Activated B cell treated with CpG ODN at 0.5 μM for 24 hours (primary cell): Measurements from ENCODE around the gene UGT1A10. TPM values are rescaled to one million over a fixed set of nuclear protein-coding genes. Genes with fewer than 3 reads are reported as not detected.

Experiments
- ATAC-seq: fragments of 200-7000 bp; cut with Tn5 transposase; one replicate; pipeline ENCODE4 v1.10.0; 2021; ENCODE audit warnings: low read depth, mild to moderate bottlenecking, moderate library complexity
- CTCF ChIA-PET: fragments of 350-600 bp; sonication (Branson Sonifier 250); formaldehyde crosslinking; loops from one replicate; lab custom pipeline; 2021; ENCODE audit warnings: antibody characterized with exemption; lab: Charles Lee
- POLR2A ChIA-PET: fragments of 350-600 bp; sonication (Branson Sonifier 250); formaldehyde crosslinking; loops from one replicate; lab custom pipeline; 2021; ENCODE audit warnings: antibody characterized with exemption; lab: Charles Lee
- DNase-seq: peaks from one replicate; pipeline ENCODE4 v3.0.0; 2022
- H3K27ac Mint-ChIP-seq: one replicate; pipeline ENCODE4 v1.8.0; 2020; ENCODE audit warnings: mixed read lengths
- H3K27me3 Mint-ChIP-seq: one replicate; pipeline ENCODE4 v1.8.0; 2021; ENCODE audit warnings: mixed read lengths
- H3K36me3 Mint-ChIP-seq: one replicate; pipeline ENCODE4 v1.8.0; 2021; ENCODE audit warnings: low read depth, mixed read lengths
- H3K4me1 Mint-ChIP-seq: one replicate; pipeline ENCODE4 v1.8.0; 2021; ENCODE audit warnings: mixed read lengths
- H3K4me3 Mint-ChIP-seq: one replicate; pipeline ENCODE4 v1.8.0; 2020; ENCODE audit warnings: mild to moderate bottlenecking, mixed read lengths
- H3K9me3 Mint-ChIP-seq: one replicate; pipeline ENCODE4 v1.8.0; 2020; ENCODE audit warnings: mixed read lengths
- CTCF ChIP-seq: fragments of 200-600 bp; IDR thresholded peaks from one replicate; pipeline ENCODE4 v1.8.0; 2022; ENCODE audit warnings: antibody characterized with exemption, mild to moderate bottlenecking
- intact Hi-C: fragments of 100-400 bp; cut with micrococcal nuclease; formaldehyde crosslinking; loops from one replicate; pipeline ENCODE4 v1.15.1; 2024
- total RNA-seq: library from RNA; stranded (reverse); gene quantifications from 2 replicates; pipeline ENCODE4 v1.2.3, GENCODE V29; 2022

Gene UGT1A10
- total RNA-seq, 1 donor from 2014 or later, result not detected

DNA sequence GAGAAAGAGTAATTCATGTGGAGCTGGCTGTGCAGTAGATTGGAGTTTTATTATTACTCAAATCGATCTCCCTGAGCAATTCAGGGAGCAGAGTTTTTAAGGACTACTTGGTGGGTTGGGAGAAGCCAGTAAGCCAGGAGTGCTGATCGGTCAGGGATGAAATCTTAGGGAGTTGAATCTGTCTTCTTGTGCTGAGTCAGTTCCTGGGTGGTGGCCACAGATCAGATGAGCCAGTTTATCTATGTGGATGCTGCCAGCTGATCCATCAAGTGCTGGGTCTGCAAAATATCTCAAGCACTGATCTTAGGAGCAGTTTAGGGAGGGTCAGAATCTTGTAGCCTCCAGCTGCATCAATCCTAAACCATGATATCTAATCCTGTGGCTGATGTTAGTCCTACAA is 35.9 kb upstream of the UGT1A10 start:
- H3K4me3 Mint-ChIP-seq, result no peak overlapping the region
- ChIA-PET CTCF (no interaction called here), POLR2A (no interaction called here)
- no peak for DNase-seq
- TF ChIP-seq CTCF, result no peak
- no peak overlapping the region for H3K27ac Mint-ChIP-seq
- no peak for ATAC-seq
- peaks cover 2% of the 10 kb centered on the region for H3K9me3 Mint-ChIP-seq
- peaks cover 19% of the 10 kb centered on the region for H3K27me3 Mint-ChIP-seq
- H3K36me3 Mint-ChIP-seq, result no peaks in the 10 kb centered on the region
- peaks cover 5% of the 10 kb centered on the region for H3K4me1 Mint-ChIP-seq
- intact Hi-C loops, result no loop called here

GRCh38 chr2:233602076-233602475 is 34.2 kb upstream of the UGT1A10 start:
- POLR2A ChIA-PET, result no interaction called here
- H3K9me3 Mint-ChIP-seq, result peaks cover 2% of the 10 kb centered on the region
- H3K4me3 Mint-ChIP-seq, result no peak overlapping the region
- no peak for DNase-seq
- no peak for ATAC-seq
- H3K27me3 Mint-ChIP-seq, result peaks cover 19% of the 10 kb centered on the region
- no peaks in the 10 kb centered on the region for H3K36me3 Mint-ChIP-seq
- no peaks in the 10 kb centered on the region for H3K4me1 Mint-ChIP-seq
- intact Hi-C loops, result no loop called here
- no peak for TF ChIP-seq CTCF
- no peak overlapping the region for H3K27ac Mint-ChIP-seq
- CTCF ChIA-PET, result no interaction called here

GRCh38 chr2:233603520-233603919 is 32.7 kb upstream of the UGT1A10 start:
- TF ChIP-seq CTCF, result no peak
- H3K36me3 Mint-ChIP-seq, result no peaks in the 10 kb centered on the region
- intact Hi-C loops, result no loop called here
- H3K4me3 Mint-ChIP-seq, result no peak overlapping the region
- no peak for DNase-seq
- H3K4me1 Mint-ChIP-seq, result no peaks in the 10 kb centered on the region
- ChIA-PET POLR2A (no interaction called here), CTCF (no interaction called here)
- H3K27me3 Mint-ChIP-seq, result peaks cover 19% of the 10 kb centered on the region
- peaks cover 2% of the 10 kb centered on the region for H3K9me3 Mint-ChIP-seq
- H3K27ac Mint-ChIP-seq, result no peak overlapping the region
- ATAC-seq, result no peak

DNA sequence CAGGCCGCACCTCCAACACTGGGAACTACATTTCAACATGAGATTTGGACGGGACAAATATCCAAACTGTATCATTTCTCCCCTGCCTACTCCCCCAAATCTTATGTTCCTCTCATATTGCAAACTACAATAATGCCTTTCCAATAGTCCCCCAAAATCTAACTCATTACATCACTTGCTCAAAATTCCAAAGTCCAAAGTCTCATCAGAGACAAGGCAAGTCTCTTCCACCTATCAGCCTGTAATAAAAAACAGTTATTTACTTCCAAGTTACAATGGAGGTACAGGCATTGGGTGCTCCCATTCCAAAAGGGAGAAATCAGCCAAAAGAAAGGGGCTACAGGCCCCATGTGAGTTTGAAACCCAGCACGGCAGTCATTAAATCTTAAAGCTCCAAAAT is 31.4 kb upstream of the UGT1A10 start:
- ChIA-PET CTCF (no interaction called here), POLR2A (no interaction called here)
- intact Hi-C loops, result no loop called here
- Mint-ChIP-seq H3K9me3 (peaks cover 2% of the 10 kb centered on the region), H3K4me3 (no peak overlapping the region), H3K27ac (no peak overlapping the region), H3K27me3 (peaks cover 19% of the 10 kb centered on the region), H3K36me3 (no peaks in the 10 kb centered on the region), H3K4me1 (no peaks in the 10 kb centered on the region)
- DNase-seq, result no peak
- TF ChIP-seq CTCF, result no peak
- ATAC-seq, result no peak

GRCh38 chr2:233605680-233606079 is 30.6 kb upstream of the UGT1A10 start:
- Mint-ChIP-seq H3K4me1 (no peaks in the 10 kb centered on the region), H3K27ac (no peak overlapping the region), H3K27me3 (peaks cover 12% of the 10 kb centered on the region), H3K4me3 (no peak overlapping the region), H3K9me3 (peaks cover 6% of the 10 kb centered on the region), H3K36me3 (no peaks in the 10 kb centered on the region)
- ATAC-seq (no peak), DNase-seq (no peak)
- ChIA-PET POLR2A (no interaction called here), CTCF (no interaction called here)
- intact Hi-C loops, result no loop called here
- no peak for TF ChIP-seq CTCF
